Pons (tissue), 1 donor: Measurements from ENCODE around the gene LEPROT.
"Not testable (repeated sequence)": the region's sequence is repeated elsewhere in the genome, so short reads cannot be mapped to it uniquely, and the experiment has no call there.

Experiments
- DNase-seq: peaks from one replicate; pipeline ENCODE4 v3.0.0-alpha.2; 2016; ENCODE audit warnings: low spot score

The LEPROT gene

GRCh38 chr1:65420590-65421350 is at the start of gene LEPROT, which contains the start of gene LEPR:
Gene LEPROT (plus strand): TSS chr1:65420668. CDS start chr1:65420725, 57 bp downstream.
Gene LEPR (plus strand): TSS chr1:65420668. CDS start chr1:65565566, 144,898 bp downstream.
- peak; percentile 66 for DNase-seq

GRCh38 chr1:65371544-65371943 is 48.9 kb upstream of the LEPROT start:
- no peak for DNase-seq

- no peak for DNase-seq
These were observed 47.9 kb upstream of the LEPROT start for GRCh38 chr1:65372557-65372956.

GRCh38 chr1:65377496-65378246 is 42.8 kb upstream of the LEPROT start:
- no peak for DNase-seq

- DNase-seq: no peak
These were observed 42.1 kb upstream of the LEPROT start for GRCh38 chr1:65378247-65378946.

GRCh38 chr1:65384426-65384825 is 36.0 kb upstream of the LEPROT start:
- not testable (repeated sequence) for DNase-seq

- no peak for DNase-seq
These were observed 34.0 kb upstream of the LEPROT start for GRCh38 chr1:65386439-65386838.

GRCh38 chr1:65387821-65388220 is 32.6 kb upstream of the LEPROT start:
- DNase-seq: no peak

GRCh38 chr1:65388908-65389695 is 31.4 kb upstream of the LEPROT start:
- no peak for DNase-seq

GRCh38 chr1:65392497-65392896 is 28.0 kb upstream of the LEPROT start:
- no peak for DNase-seq

- DNase-seq: no peak
These were observed 27.1 kb upstream of the LEPROT start for GRCh38 chr1:65393347-65393746.

- DNase-seq: no peak
These were observed 26.5 kb upstream of the LEPROT start for GRCh38 chr1:65393928-65394327.

GRCh38 chr1:65395887-65396612 is 24.4 kb upstream of the LEPROT start:
- no peak for DNase-seq

GRCh38 chr1:65398083-65398482 is 22.4 kb upstream of the LEPROT start:
- no peak for DNase-seq

- DNase-seq: no peak
These were observed 21.5 kb upstream of the LEPROT start for GRCh38 chr1:65399003-65399402.

- no peak for DNase-seq
These were observed 18.9 kb upstream of the LEPROT start for GRCh38 chr1:65401612-65402011.

- no peak for DNase-seq
These were observed 15.5 kb upstream of the LEPROT start for GRCh38 chr1:65404941-65405340.

- DNase-seq: no peak
These were observed 12.6 kb upstream of the LEPROT start for GRCh38 chr1:65407877-65408276.

GRCh38 chr1:65409314-65409713 is 11.2 kb upstream of the LEPROT start:
- DNase-seq: no peak

GRCh38 chr1:65409816-65410326 is 10.6 kb upstream of the LEPROT start:
- no peak for DNase-seq
